Activated T-helper 1 cell treated with anti-CD3 and anti-CD28 coated beads, Interleukin-12 subunit alpha, Interleukin-12 subunit beta, Interleukin-2, Interleukin-4 antibody, amounts not matched to agents 30 ng/mL and 10 ng/mL and 1 ng/mL, durations not matched to agents 14 hours and 24 hours and 36 hours (primary cell): ENCODE results near the gene SYTL4. TPM values are rescaled to one million over a fixed set of nuclear protein-coding genes. Genes with fewer than 3 reads are reported as not detected.

Experiments
- DNase-seq: peaks from one replicate; pipeline ENCODE4 v3.0.0; 2021; ENCODE audit warnings: low spot score
- H3K27ac Mint-ChIP-seq: one replicate; pipeline ENCODE4 v1.8.0; 2021; ENCODE audit warnings: mild to moderate bottlenecking, mixed read lengths
- H3K27me3 Mint-ChIP-seq: one replicate; pipeline ENCODE4 v1.8.0; 2022; ENCODE audit warnings: mild to moderate bottlenecking, moderate library complexity, mixed read lengths; ENCODE audit not compliant: insufficient read depth
- H3K36me3 Mint-ChIP-seq: one replicate; pipeline ENCODE4 v1.8.0; 2021; ENCODE audit warnings: low read depth, mixed read lengths
- H3K4me1 Mint-ChIP-seq: one replicate; pipeline ENCODE4 v1.8.0; 2021; ENCODE audit warnings: low read depth, mixed read lengths
- H3K4me3 Mint-ChIP-seq: one replicate; pipeline ENCODE4 v1.8.0; 2021; ENCODE audit warnings: mild to moderate bottlenecking, moderate library complexity, mixed read lengths
- H3K9me3 Mint-ChIP-seq: one replicate; pipeline ENCODE4 v1.8.0; 2021; ENCODE audit warnings: mixed read lengths
- intact Hi-C: fragments of 100-400 bp; cut with micrococcal nuclease; formaldehyde crosslinking; loops from one replicate; pipeline ENCODE4 v1.15.1; 2024
- total RNA-seq: library from RNA; stranded (reverse); gene quantifications from 2 replicates; pipeline ENCODE4 v1.2.3, GENCODE V29; 2022

The SYTL4 gene
- total RNA-seq, 1 donor from 2014 or later = not detected

DNA sequence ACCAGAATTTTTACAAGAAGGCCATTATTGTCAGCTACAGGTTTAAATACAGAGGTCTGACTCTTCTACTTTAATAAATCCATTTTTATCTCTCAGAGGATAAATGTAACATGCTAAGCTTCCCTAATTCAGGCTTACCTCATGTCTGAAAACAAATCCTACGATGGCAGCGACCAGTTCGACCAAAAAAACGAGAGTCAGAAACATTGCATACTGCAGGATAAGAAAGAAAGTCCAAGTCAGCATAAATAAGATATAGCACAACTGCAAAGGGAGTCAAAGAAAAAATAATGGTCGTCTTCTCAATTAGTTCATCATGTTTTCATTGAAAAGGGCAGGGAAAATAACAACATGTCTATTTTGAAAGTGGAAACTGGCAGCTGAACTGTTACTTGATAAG is 96.9 kb downstream of the SYTL4 start:
- H3K36me3 Mint-ChIP-seq = peaks cover 2% of the 10 kb centered on the region
- no peaks in the 10 kb centered on the region for H3K9me3 Mint-ChIP-seq
- peaks cover 9% of the 10 kb centered on the region for H3K4me1 Mint-ChIP-seq
- peaks cover 13% of the 10 kb centered on the region for H3K27me3 Mint-ChIP-seq
- no peak for DNase-seq
- H3K4me3 Mint-ChIP-seq = no peak overlapping the region
- no peak overlapping the region for H3K27ac Mint-ChIP-seq
- intact Hi-C loops = no loop called here

- Mint-ChIP-seq H3K4me3 (no peak overlapping the region), H3K27ac (no peak overlapping the region), H3K9me3 (no peaks in the 10 kb centered on the region), H3K27me3 (peaks cover 2% of the 10 kb centered on the region), H3K36me3 (no peaks in the 10 kb centered on the region), H3K4me1 (peaks cover 8% of the 10 kb centered on the region)
- DNase-seq = no peak
- intact Hi-C loops = no loop called here
Measured at GRCh38 chrX:100625985-100626491, 105.9 kb downstream of the SYTL4 start.

Other genes starting within 250 kb of the SYTL4 start
- not detected in 2 replicates for gene TNMD, start 147.2 kb downstream of the SYTL4 start, total RNA-seq
- gene TSPAN6, start 95.3 kb downstream of the SYTL4 start, total RNA-seq = not detected in 2 replicates
- gene SRPX2, start 87.9 kb downstream of the SYTL4 start, total RNA-seq = not detected in 2 replicates
- gene CSTF2, start 88.3 kb upstream of the SYTL4 start, total RNA-seq = 70.3 and 72.1 TPM in 2 replicates
- not detected in 2 replicates for gene NOX1, start 142.2 kb upstream of the SYTL4 start, total RNA-seq
- 0.39 and 0.51 TPM in 2 replicates for gene XKRX, start 196.8 kb upstream of the SYTL4 start, total RNA-seq
- gene ARL13A, start 237.6 kb upstream of the SYTL4 start, total RNA-seq = not detected in 2 replicates